Measurements from ENCODE around the gene MPC2.

- TF ChIP-seq PREB (CRISPR knock-in tag; IDR thresholded peaks at IDR 0.05; ENCODE audit: borderline replicate concordance) (no peak), CTCF (IDR thresholded peaks at IDR 0.05) (no peak), NR2C2 (CRISPR knock-in tag; IDR thresholded peaks at IDR 0.05) (no peak)
These were observed 7.1 kb downstream of the MPC2 start for GRCh38 chr1:167929725-167930124.

All from WTC11 (cell line).